Activated CD8-positive, alpha-beta memory T cell treated with anti-CD3 and anti-CD28 coated beads, Interleukin-2, amount 10 ng/mL, durations not matched to agents 7 days and 5 days (primary cell): ENCODE results near the gene BTBD17. TPM values are rescaled to one million over a fixed set of nuclear protein-coding genes. Genes with fewer than 3 reads are reported as not detected.

Source experiments
- ATAC-seq: fragments of 150-1000 bp; cut with Tn5 transposase; one replicate; pipeline ENCODE4 v1.10.0; 2021; ENCODE audit warnings: moderate library complexity
- CTCF ChIA-PET: fragments of 350-600 bp; sonication (Branson Sonifier 250); formaldehyde crosslinking; loops from one replicate; lab custom pipeline; 2021; ENCODE audit warnings: antibody characterized with exemption; lab: Charles Lee
- DNase-seq: peaks from one replicate; pipeline ENCODE4 v3.0.0-alpha.2; 2020
- H3K27ac Mint-ChIP-seq: one replicate; pipeline ENCODE4 v1.8.0; 2021; ENCODE audit warnings: mild to moderate bottlenecking, mixed read lengths
- H3K27me3 Mint-ChIP-seq: one replicate; pipeline ENCODE4 v1.8.0; 2021; ENCODE audit warnings: mixed read lengths
- H3K36me3 Mint-ChIP-seq: one replicate; pipeline ENCODE4 v1.8.0; 2021; ENCODE audit warnings: mild to moderate bottlenecking, mixed read lengths
- H3K4me1 Mint-ChIP-seq: one replicate; pipeline ENCODE4 v1.8.0; 2021; ENCODE audit warnings: mixed read lengths
- H3K4me3 Mint-ChIP-seq: one replicate; pipeline ENCODE4 v1.8.0; 2021; ENCODE audit warnings: mild to moderate bottlenecking, moderate library complexity, mixed read lengths
- H3K9me3 Mint-ChIP-seq: one replicate; pipeline ENCODE4 v1.8.0; 2022; ENCODE audit warnings: low read depth, mixed read lengths
- total RNA-seq, 2 experiments: library from RNA; stranded (reverse); gene quantifications; one replicate each; pipeline ENCODE4 v1.2.3, GENCODE V29; 2021

Gene BTBD17
- total RNA-seq, 2 experiments from 2014 or later: not detected

GRCh38 chr17:74362810-74363498, 1.3 kb upstream of the BTBD17 start:
- H3K9me3 Mint-ChIP-seq: no peaks in the 10 kb centered on the region
- no peak overlapping the region for H3K27ac Mint-ChIP-seq
- H3K36me3 Mint-ChIP-seq: no peaks in the 10 kb centered on the region
- H3K4me1 Mint-ChIP-seq: no peaks in the 10 kb centered on the region
- peaks cover 22% of the 10 kb centered on the region for H3K27me3 Mint-ChIP-seq
- CTCF ChIA-PET: interaction anchor here (1.1 to 4.1 kb wide), 8 partner anchors 11 to 154 kb away, joined by 3 to 36 read pairs (median 6); partner anchors contain the start of gene KIF19
- ATAC-seq (no peak), DNase-seq (no peak)
- no peak overlapping the region for H3K4me3 Mint-ChIP-seq

- no peak overlapping the region for H3K4me3 Mint-ChIP-seq
- DNase-seq: no peak
- H3K27me3 Mint-ChIP-seq: peaks cover 29% of the 10 kb centered on the region
- no peak overlapping the region for H3K27ac Mint-ChIP-seq
- CTCF ChIA-PET: interaction anchor here (0.9 to 4.1 kb wide), 14 partner anchors 7 to 153 kb away, joined by 3 to 36 read pairs (median 6); partner anchors contain the start of gene KIF19
- H3K4me1 Mint-ChIP-seq: peaks cover 2% of the 10 kb centered on the region
- H3K36me3 Mint-ChIP-seq: no peaks in the 10 kb centered on the region
- ATAC-seq: no peak
- no peaks in the 10 kb centered on the region for H3K9me3 Mint-ChIP-seq
Measured at GRCh38 chr17:74362069-74362405, 369 bp upstream of the BTBD17 start.

- ATAC-seq (no peak), DNase-seq (no peak)
- Mint-ChIP-seq H3K36me3 (no peaks in the 10 kb centered on the region), H3K4me1 (peaks cover 4% of the 10 kb centered on the region), H3K27ac (no peak overlapping the region), H3K27me3 (peaks cover 37% of the 10 kb centered on the region), H3K4me3 (no peak overlapping the region), H3K9me3 (no peaks in the 10 kb centered on the region)
- CTCF ChIA-PET: interaction anchor here (0.5 to 4.1 kb wide), 14 partner anchors 8 to 1129 kb away, joined by 3 to 36 read pairs (median 5); partner anchors contain the start of gene TTYH2
Measured at GRCh38 chr17:74360899-74361229, 804 bp downstream of the BTBD17 start.

GRCh38 chr17:74359916-74360315, 1.8 kb downstream of the BTBD17 start:
- no peak for ATAC-seq
- Mint-ChIP-seq H3K36me3 (no peaks in the 10 kb centered on the region), H3K4me1 (peaks cover 4% of the 10 kb centered on the region), H3K4me3 (no peak overlapping the region), H3K27ac (no peak overlapping the region), H3K27me3 (peaks cover 46% of the 10 kb centered on the region), H3K9me3 (no peaks in the 10 kb centered on the region)
- no peak for DNase-seq
- CTCF ChIA-PET: interaction anchor here (1.2 to 6.6 kb wide), 9 partner anchors 8 to 147 kb away, joined by 3 to 50 read pairs (median 5); partner anchors contain the start of genes GPR142 and TTYH2

- ATAC-seq: no peak
- H3K4me3 Mint-ChIP-seq: no peak overlapping the region
- CTCF ChIA-PET: interaction anchor here (1.2 to 6.6 kb wide), 5 partner anchors 10 to 58 kb away, joined by 3 to 50 read pairs (median 7); partner anchors contain the start of gene GPR142
Measured at GRCh38 chr17:74358697-74359096, 3.0 kb downstream of the BTBD17 start.

GRCh38 chr17:74357466-74357809, 4.2 kb downstream of the BTBD17 start:
- Mint-ChIP-seq H3K36me3 (no peaks in the 10 kb centered on the region), H3K27me3 (peaks cover 68% of the 10 kb centered on the region), H3K9me3 (no peaks in the 10 kb centered on the region), H3K4me3 (no peak overlapping the region), H3K27ac (no peak overlapping the region), H3K4me1 (peaks cover 6% of the 10 kb centered on the region)
- CTCF ChIA-PET: interaction anchor here (0.8 to 6.6 kb wide), 6 partner anchors 11 to 145 kb away, joined by 3 to 50 read pairs (median 16); partner anchors contain the start of genes GPR142 and TTYH2
- DNase-seq (no peak), ATAC-seq (no peak)

More at GRCh38 chr17:74358697-74359096, 3.0 kb downstream of the BTBD17 start:
- H3K36me3 Mint-ChIP-seq: no peaks in the 10 kb centered on the region
- DNase-seq: no peak
- H3K9me3 Mint-ChIP-seq: no peaks in the 10 kb centered on the region
- peaks cover 59% of the 10 kb centered on the region for H3K27me3 Mint-ChIP-seq
- H3K27ac Mint-ChIP-seq: no peak overlapping the region
- peaks cover 6% of the 10 kb centered on the region for H3K4me1 Mint-ChIP-seq

GRCh38 chr17:74356646-74357465, 4.8 kb downstream of the BTBD17 start:
- Mint-ChIP-seq H3K4me1 (peaks cover 9% of the 10 kb centered on the region), H3K27me3 (peaks cover 74% of the 10 kb centered on the region), H3K9me3 (no peaks in the 10 kb centered on the region), H3K36me3 (no peaks in the 10 kb centered on the region), H3K27ac (no peak overlapping the region), H3K4me3 (no peak overlapping the region)
- no peak for DNase-seq
- peak; percentile 35 for ATAC-seq
- CTCF ChIA-PET: interaction anchor here (0.8 to 6.6 kb wide), 9 partner anchors 9 to 144 kb away, joined by 3 to 50 read pairs (median 5); partner anchors contain the start of genes GPR142 and TTYH2

GRCh38 chr17:74355065-74355464, 6.6 kb downstream of the BTBD17 start:
- Mint-ChIP-seq H3K27ac (no peak overlapping the region), H3K36me3 (no peaks in the 10 kb centered on the region), H3K4me3 (no peak overlapping the region), H3K4me1 (peaks cover 10% of the 10 kb centered on the region), H3K27me3 (peaks cover 83% of the 10 kb centered on the region), H3K9me3 (no peaks in the 10 kb centered on the region)
- no peak for ATAC-seq
- CTCF ChIA-PET: interaction anchor here (1.2 to 6.6 kb wide), 5 partner anchors 13 to 142 kb away, joined by 3 to 50 read pairs (median 16); partner anchors contain the start of genes GPR142 and TTYH2
- no peak for DNase-seq

- Mint-ChIP-seq H3K27ac (no peak overlapping the region), H3K9me3 (no peaks in the 10 kb centered on the region), H3K36me3 (no peaks in the 10 kb centered on the region), H3K4me1 (peaks cover 10% of the 10 kb centered on the region), H3K4me3 (no peak overlapping the region), H3K27me3 (peaks cover 80% of the 10 kb centered on the region)
- ATAC-seq: no peak
- no peak for DNase-seq
- CTCF ChIA-PET: interaction anchor here (4.5 to 6.6 kb wide), 2 partner anchors 14 to 55 kb away, joined by 37 to 50 read pairs; partner anchors contain the start of gene GPR142
Measured at GRCh38 chr17:74354561-74354960, 7.1 kb downstream of the BTBD17 start.

GRCh38 chr17:74354123-74354522, 7.5 kb downstream of the BTBD17 start:
- ATAC-seq: peak; percentile 78
- CTCF ChIA-PET: interaction anchor here (1.1 to 6.6 kb wide), 6 partner anchors 11 to 69 kb away, joined by 3 to 50 read pairs (median 24); partner anchors contain the start of gene GPR142
- DNase-seq: peak; percentile 77
- H3K4me1 Mint-ChIP-seq: peaks cover 10% of the 10 kb centered on the region
- no peak overlapping the region for H3K27ac Mint-ChIP-seq
- H3K27me3 Mint-ChIP-seq: peaks cover 78% of the 10 kb centered on the region
- H3K4me3 Mint-ChIP-seq: no peak overlapping the region
- no peaks in the 10 kb centered on the region for H3K9me3 Mint-ChIP-seq
- no peaks in the 10 kb centered on the region for H3K36me3 Mint-ChIP-seq

GRCh38 chr17:74353446-74354060, 8.1 kb downstream of the BTBD17 start:
- CTCF ChIA-PET: interaction anchor here (0.7 to 4.9 kb wide), 14 partner anchors 12 to 150 kb away, joined by 3 to 42 read pairs (median 6); partner anchors contain the start of genes GPR142 and TTYH2
- Mint-ChIP-seq H3K9me3 (no peaks in the 10 kb centered on the region), H3K36me3 (no peaks in the 10 kb centered on the region), H3K4me3 (no peak overlapping the region), H3K27me3 (peaks cover 79% of the 10 kb centered on the region), H3K4me1 (peaks cover 10% of the 10 kb centered on the region), H3K27ac (no peak overlapping the region)
- no peak for DNase-seq
- ATAC-seq: no peak

GRCh38 chr17:74351552-74352210, 10.0 kb downstream of the BTBD17 start:
- CTCF ChIA-PET: interaction anchor here (1.0 to 4.9 kb wide), 7 partner anchors 9 to 434 kb away, joined by 3 to 42 read pairs (median 10); partner anchors contain the start of genes BTBD17 and GPR142
- DNase-seq: no peak
- Mint-ChIP-seq H3K4me3 (no peak overlapping the region), H3K9me3 (no peaks in the 10 kb centered on the region), H3K36me3 (no peaks in the 10 kb centered on the region), H3K27me3 (peaks cover 70% of the 10 kb centered on the region), H3K27ac (no peak overlapping the region), H3K4me1 (peaks cover 8% of the 10 kb centered on the region)
- ATAC-seq: peak; percentile 43
